GM12892 (cell line): ENCODE measurements around the gene PRKAR1B.

Source experiments
- POLR2A ChIP-seq: IDR thresholded peaks from 2 replicates; pipeline ENCODE4 v1.6.1; 2011; ENCODE audit warnings: low read depth, low read length, control low read depth
- POLR2AphosphoS5 ChIP-seq: IDR thresholded peaks from 2 replicates; pipeline ENCODE4 v1.6.1; 2011; ENCODE audit warnings: low read depth, low read length, control low read depth
- TAF1 ChIP-seq: IDR thresholded peaks from 2 replicates; pipeline ENCODE4 v1.6.1; 2011; ENCODE audit warnings: low read depth, mild to moderate bottlenecking, control low read depth, low read length, borderline replicate concordance

DNA sequence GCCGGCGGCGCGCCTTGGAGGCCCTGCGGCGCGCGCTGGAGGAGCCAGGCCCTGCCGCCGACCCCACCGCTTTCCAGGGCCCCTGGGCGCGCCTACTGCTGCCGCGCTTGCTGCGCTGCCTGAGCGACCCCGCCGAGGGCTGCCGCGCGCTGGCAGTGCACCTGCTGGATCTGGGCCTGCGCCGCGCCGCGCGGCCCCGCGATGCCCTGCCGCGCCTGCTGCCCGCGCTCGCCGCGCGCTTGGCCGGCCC is 302 bp downstream of the PRKAR1B start:
- TF ChIP-seq POLR2AphosphoS5, result no peak
- TF ChIP-seq POLR2A, result no peak
- TF ChIP-seq TAF1, result no peak
